Embryonic facial prominence (tissue), 1 donor: ENCODE results near the gene ERC1.

Experiments
- DNase-seq: peaks from one replicate; pipeline ENCODE4 v3.0.0-alpha.2; 2016; ENCODE audit errors: extremely low spot score

The ERC1 gene

GRCh38 chr12:1439687-1440086, 448.7 kb downstream of the ERC1 start:
- DNase-seq = no peak

GRCh38 chr12:1443421-1444141, 452.6 kb downstream of the ERC1 start:
- DNase-seq = no peak

- DNase-seq = no peak
Measured at GRCh38 chr12:1444142-1444516, 453.1 kb downstream of the ERC1 start.

- DNase-seq = no peak
Measured at GRCh38 chr12:1445807-1446206, 454.8 kb downstream of the ERC1 start.

- DNase-seq = no peak
Measured at GRCh38 chr12:1448336-1448735, 457.3 kb downstream of the ERC1 start.

GRCh38 chr12:1453810-1454209, 462.8 kb downstream of the ERC1 start:
- no peak for DNase-seq

- no peak for DNase-seq
Measured at GRCh38 chr12:1456885-1457284, 465.9 kb downstream of the ERC1 start.

- DNase-seq = no peak
Measured at GRCh38 chr12:1457901-1458300, 466.9 kb downstream of the ERC1 start.

GRCh38 chr12:1459339-1459738, 468.3 kb downstream of the ERC1 start:
- DNase-seq = no peak

GRCh38 chr12:1463073-1463905, 472.3 kb downstream of the ERC1 start:
- no peak for DNase-seq

GRCh38 chr12:1464925-1465324, 473.9 kb downstream of the ERC1 start:
- no peak for DNase-seq

- no peak for DNase-seq
Measured at GRCh38 chr12:1465990-1466389, 475.0 kb downstream of the ERC1 start.

GRCh38 chr12:1466481-1467154, 475.6 kb downstream of the ERC1 start:
- no peak for DNase-seq

- DNase-seq = no peak
Measured at GRCh38 chr12:1467710-1468109, 476.7 kb downstream of the ERC1 start.

- no peak for DNase-seq
Measured at GRCh38 chr12:1469070-1469469, 478.0 kb downstream of the ERC1 start.

- DNase-seq = no peak
Measured at GRCh38 chr12:1470051-1470450, 479.0 kb downstream of the ERC1 start.

- no peak for DNase-seq
Measured at GRCh38 chr12:1471224-1471623, 480.2 kb downstream of the ERC1 start.

- DNase-seq = no peak
Measured at GRCh38 chr12:1473418-1473817, 482.4 kb downstream of the ERC1 start.

GRCh38 chr12:1474041-1474573, 483.1 kb downstream of the ERC1 start:
- no peak for DNase-seq

- peak; percentile 37 for DNase-seq
Measured at GRCh38 chr12:1474574-1475153, 483.6 kb downstream of the ERC1 start.

GRCh38 chr12:1479645-1480044, 488.6 kb downstream of the ERC1 start:
- no peak for DNase-seq

- DNase-seq = no peak
Measured at GRCh38 chr12:1481326-1481725, 490.3 kb downstream of the ERC1 start.
